Measurements from ENCODE around the gene TRIM3. TPM values are rescaled to one million over a fixed set of nuclear protein-coding genes. Genes with fewer than 3 reads are reported as not detected.

The TRIM3 gene
- total RNA-seq, 1 experiment from 2014 or later: 37.1 TPM

GRCh38 chr11:6410695-6411430 lies 62.9 kb downstream of the TRIM3 start:
- peaks cover 12% of the 10 kb centered on the region for H3K4me1 ChIP-seq (ENCODE audit: insufficient read depth, low read length, poor library complexity, severe bottlenecking)
- no TSS peak for BruUV-seq (replicated peaks)
- H3K36me3 ChIP-seq (ENCODE audit: insufficient read depth, low read length, poor library complexity, severe bottlenecking): peaks cover 12% of the 10 kb centered on the region
- H3K27me3 ChIP-seq (replicated peaks; ENCODE audit: insufficient read depth, low read depth, low read length, poor library complexity): no peaks in the 10 kb centered on the region
- ChIA-PET CTCF (no interaction called here), POLR2A (ENCODE audit: low non-redundant PET) (no interaction called here)
- intact Hi-C loops (cut with micrococcal nuclease; ENCODE audit: unreplicated experiment): no loop called here
- DNase-seq (ENCODE audit: low spot score): no peak
- TF ChIP-seq EZH2 (IDR thresholded peaks at IDR 0.05; ENCODE audit: borderline replicate concordance, low read depth, low read length, poor library complexity, severe bottlenecking): no peak
- TF ChIP-seq CTCF (conservative IDR thresholded peaks at IDR 0.05; ENCODE audit: low read depth, low read length): no peak
- H3K4me3 ChIP-seq (ENCODE audit: low read depth, low read length, poor library complexity, severe bottlenecking): no peak overlapping the region
- no peaks in the 10 kb centered on the region for H3K9me3 ChIP-seq (ENCODE audit: low read depth, low read length, poor library complexity, severe bottlenecking)
- no peak overlapping the region for H3K27ac ChIP-seq (ENCODE audit: low read depth, low read length, poor library complexity, severe bottlenecking)

- CTCF ChIA-PET: interaction anchor here (0.6 kb wide), 1 partner anchor 37 kb away, joined by 3 read pairs; no protein-coding TSS in a partner anchor
- DNase-seq (ENCODE audit: low spot score): no peak
- no TSS peak for BruUV-seq (replicated peaks)
- POLR2A ChIA-PET (ENCODE audit: low non-redundant PET): no interaction called here
- peaks cover 8% of the 10 kb centered on the region for H3K4me1 ChIP-seq (ENCODE audit: insufficient read depth, low read length, poor library complexity, severe bottlenecking)
- H3K9me3 ChIP-seq (ENCODE audit: low read depth, low read length, poor library complexity, severe bottlenecking): no peaks in the 10 kb centered on the region
- no peak overlapping the region for H3K27ac ChIP-seq (ENCODE audit: low read depth, low read length, poor library complexity, severe bottlenecking)
- peaks cover 21% of the 10 kb centered on the region for H3K36me3 ChIP-seq (ENCODE audit: insufficient read depth, low read length, poor library complexity, severe bottlenecking)
- no peaks in the 10 kb centered on the region for H3K27me3 ChIP-seq (replicated peaks; ENCODE audit: insufficient read depth, low read depth, low read length, poor library complexity)
- H3K4me3 ChIP-seq (ENCODE audit: low read depth, low read length, poor library complexity, severe bottlenecking): no peak overlapping the region
- intact Hi-C loops (cut with micrococcal nuclease; ENCODE audit: unreplicated experiment): no loop called here
- TF ChIP-seq EZH2 (IDR thresholded peaks at IDR 0.05; ENCODE audit: borderline replicate concordance, low read depth, low read length, poor library complexity, severe bottlenecking) (no peak), CTCF (conservative IDR thresholded peaks at IDR 0.05; ENCODE audit: low read depth, low read length) (no peak)
Observed at GRCh38 chr11:6406370-6406769, 67.4 kb downstream of the TRIM3 start.

- CTCF ChIA-PET: interaction anchor here (0.6 kb wide), 1 partner anchor 37 kb away, joined by 3 read pairs; no protein-coding TSS in a partner anchor
Observed at GRCh38 chr11:6405846-6406245, 67.9 kb downstream of the TRIM3 start.

More at GRCh38 chr11:6405846-6406245, 67.9 kb downstream of the TRIM3 start:
- no TSS peak for BruUV-seq (replicated peaks)
- Histone ChIP-seq H3K27me3 (replicated peaks; ENCODE audit: insufficient read depth, low read depth, low read length, poor library complexity) (no peaks in the 10 kb centered on the region), H3K4me3 (ENCODE audit: low read depth, low read length, poor library complexity, severe bottlenecking) (no peak overlapping the region), H3K4me1 (ENCODE audit: insufficient read depth, low read length, poor library complexity, severe bottlenecking) (peaks cover 8% of the 10 kb centered on the region), H3K36me3 (ENCODE audit: insufficient read depth, low read length, poor library complexity, severe bottlenecking) (peaks cover 23% of the 10 kb centered on the region), H3K9me3 (ENCODE audit: low read depth, low read length, poor library complexity, severe bottlenecking) (no peaks in the 10 kb centered on the region), H3K27ac (ENCODE audit: low read depth, low read length, poor library complexity, severe bottlenecking) (no peak overlapping the region)
- no peak for TF ChIP-seq CTCF (conservative IDR thresholded peaks at IDR 0.05; ENCODE audit: low read depth, low read length)
- TF ChIP-seq EZH2 (IDR thresholded peaks at IDR 0.05; ENCODE audit: borderline replicate concordance, low read depth, low read length, poor library complexity, severe bottlenecking): no peak
- POLR2A ChIA-PET (ENCODE audit: low non-redundant PET): no interaction called here
- DNase-seq (ENCODE audit: low spot score): no peak
- intact Hi-C loops (cut with micrococcal nuclease; ENCODE audit: unreplicated experiment): no loop called here
